HepG2 (cell line): ENCODE measurements around the gene PRRG3. TPM values are rescaled to one million over a fixed set of nuclear protein-coding genes. Genes with fewer than 3 reads are reported as not detected.

Experiments used
- ATAC-seq: fragments of 200-7000 bp; cut with Tn5 transposase; 3 replicates; pipeline ENCODE4 v1.9.1; 2020; ENCODE audit warnings: mild to moderate bottlenecking, moderate library complexity
- BruUV-seq: library from RNA; stranded (reverse); fragments of 400-500 nt; replicated peaks from 2 replicates; lab custom pipeline; 2021; lab: Mats Ljungman, UMichigan
- CTCF ChIA-PET: fragments of 300-600 bp; formaldehyde crosslinking; extraction: SDS; loops from one replicate; lab custom pipeline; 2021; ENCODE audit warnings: low total read pairs, inconsistent platforms, low intra/inter-chr PET ratio; lab: Yijun Ruan, JAX
- POLR2A ChIA-PET: fragments of 350-600 bp; sonication (Branson Sonifier 250); formaldehyde crosslinking; loops from one replicate; lab custom pipeline; 2020; ENCODE audit warnings: antibody characterized with exemption, inconsistent platforms; lab: Yijun Ruan, JAX
- DNase-seq: peaks from one replicate; pipeline ENCODE4 v3.0.0-alpha.2; 2015; ENCODE audit warnings: low spot score
- FAIRE-seq: peaks from 3 replicates; lab custom pipeline; 2011; peaks lifted over from hg19 to GRCh38; lab: Jason Lieb, UNC
- H2AFZ ChIP-seq: one replicate; pipeline ENCODE4 v1.6.1; 2011; ENCODE audit warnings: low read length, inconsistent platforms
- H3K27ac ChIP-seq: fragments of 300-600 bp; 3 replicates; pipeline ENCODE4 v1.8.0; 2011; ENCODE audit warnings: mixed run types, mild to moderate bottlenecking, mixed read lengths, low read length, inconsistent platforms; ENCODE audit not compliant: insufficient read depth; ENCODE audit errors: extremely low read length
- H3K27me3 ChIP-seq, 2 experiments: fragments of 200-600 bp in 1 of 2; 2 replicates in 1 of 2; 3 replicates in 1 of 2; pipeline versions ENCODE4 v1.6.0 to v1.8.0; 2011; ENCODE audit warnings: low read length in 2 of 2, mild to moderate bottlenecking in 2 of 2, moderate library complexity in 2 of 2, inconsistent platforms in 1 of 2; ENCODE audit not compliant: insufficient read depth in 2 of 2, control insufficient read depth in 1 of 2
- H3K36me3 ChIP-seq, 2 experiments: fragments of 200-600 bp in 1 of 2; replicated peaks in 1 of 2; 2 replicates in 1 of 2; 3 replicates in 1 of 2; pipeline versions ENCODE4 v1.5.1 to v1.8.0; 2011; ENCODE audit warnings: low read length in 2 of 2, inconsistent platforms in 1 of 2; ENCODE audit not compliant: insufficient read depth in 2 of 2, control insufficient read depth in 1 of 2
- H3K4me1 ChIP-seq: 2 replicates; pipeline ENCODE4 v1.5.1; 2012; ENCODE audit warnings: low read length, inconsistent platforms; ENCODE audit not compliant: insufficient read depth
- H3K4me2 ChIP-seq: 2 replicates; pipeline ENCODE4 v1.6.0; 2011; ENCODE audit warnings: low read depth, low read length, inconsistent platforms
- H3K4me3 ChIP-seq, 3 experiments: fragments of 200-600 bp in 1 of 3; sonication (generic), shearing (Covaris generic) in 1 of 3; replicated peaks in 1 of 3; 2 replicates each; pipeline ENCODE4 v1.5.1; 2011 to 2016; ENCODE audit warnings: low read length in 3 of 3, inconsistent platforms in 2 of 3, low read depth in 2 of 3, mild to moderate bottlenecking in 2 of 3, control low read depth in 1 of 3, mixed read lengths in 1 of 3; ENCODE audit not compliant: insufficient read depth in 1 of 3
- H3K79me2 ChIP-seq: one replicate; pipeline ENCODE4 v1.6.1; 2011; ENCODE audit warnings: low read length, inconsistent platforms; ENCODE audit not compliant: insufficient read depth
- H3K9ac ChIP-seq: 2 replicates; pipeline ENCODE4 v1.6.0; 2011; ENCODE audit warnings: mild to moderate bottlenecking, low read depth, low read length, inconsistent platforms; ENCODE audit not compliant: insufficient read depth
- H3K9me3 ChIP-seq: 2 replicates; pipeline ENCODE4 v1.5.1; 2012; ENCODE audit warnings: mild to moderate bottlenecking, low read length
- H4K20me1 ChIP-seq: 2 replicates; pipeline ENCODE4 v1.6.0; 2011; ENCODE audit warnings: inconsistent platforms, mild to moderate bottlenecking, low read length, moderate library complexity; ENCODE audit not compliant: insufficient read depth
- ATF7-NPFF ChIP-seq: sonication (generic); formaldehyde crosslinking; IDR thresholded peaks from 2 replicates; pipeline ENCODE4 v1.8.1; 2023; ENCODE audit warnings: mild to moderate bottlenecking, low read depth, missing genetic modification reagents, moderate library complexity
- ELF4 ChIP-seq: sonication (generic); formaldehyde crosslinking; IDR thresholded peaks from 2 replicates; pipeline ENCODE4 v1.5.0; 2020; ENCODE audit warnings: missing genetic modification reagents, mild to moderate bottlenecking, moderate library complexity, borderline replicate concordance
- FOXC1 ChIP-seq: sonication (generic); formaldehyde crosslinking; IDR thresholded peaks from 2 replicates; pipeline ENCODE4 v1.8.0; 2022; ENCODE audit warnings: mild to moderate bottlenecking, missing genetic modification reagents, borderline replicate concordance
- HMG20A ChIP-seq: IDR thresholded peaks from 2 replicates; pipeline ENCODE4 v1.6.1; 2016; ENCODE audit warnings: borderline replicate concordance
- KDM5A ChIP-seq: fragments of 200-600 bp; sonication (generic); IDR thresholded peaks from 2 replicates; pipeline ENCODE4 v1.7.0; 2018; ENCODE audit warnings: antibody characterized with exemption, mild to moderate bottlenecking, low read length, borderline replicate concordance
- RCOR2 ChIP-seq: IDR thresholded peaks from 2 replicates; pipeline ENCODE4 v1.6.1; 2016; ENCODE audit warnings: missing biosample characterization, missing genetic modification reagents
- REL ChIP-seq: sonication (generic); formaldehyde crosslinking; conservative IDR thresholded peaks from 2 replicates; pipeline ENCODE4 v1.8.0; 2022; ENCODE audit warnings: mild to moderate bottlenecking, missing genetic modification reagents, moderate library complexity
- REPIN1 ChIP-seq: sonication (generic); formaldehyde crosslinking; IDR thresholded peaks from 2 replicates; pipeline ENCODE4 v1.8.0; 2022; ENCODE audit warnings: missing genetic modification reagents, low read depth, mild to moderate bottlenecking, borderline replicate concordance
- TCF7L2 ChIP-seq: IDR thresholded peaks from 2 replicates; pipeline ENCODE4 v1.6.1; 2011; ENCODE audit warnings: mild to moderate bottlenecking, low read depth, low read length, moderate library complexity
- THAP11 ChIP-seq: IDR thresholded peaks from 2 replicates; pipeline ENCODE4 v1.6.1; 2016; ENCODE audit warnings: missing biosample characterization, missing genetic modification reagents
- ZBTB20 ChIP-seq: sonication (generic); formaldehyde crosslinking; IDR thresholded peaks from 2 replicates; pipeline ENCODE4 v1.8.1; 2023; ENCODE audit warnings: missing genetic modification reagents, low read depth, mild to moderate bottlenecking, borderline replicate concordance
- ZNF350 ChIP-seq: sonication (generic); formaldehyde crosslinking; IDR thresholded peaks from 2 replicates; pipeline ENCODE4 v1.4.0; 2020; ENCODE audit warnings: mild to moderate bottlenecking, low read depth, missing genetic modification reagents, borderline replicate concordance
- ZNF615 ChIP-seq: sonication (generic); formaldehyde crosslinking; IDR thresholded peaks from 2 replicates; pipeline ENCODE4 v1.5.0; 2020; ENCODE audit warnings: mild to moderate bottlenecking, missing genetic modification reagents, borderline replicate concordance
- ZNF704 ChIP-seq: sonication (generic); formaldehyde crosslinking; IDR thresholded peaks from 2 replicates; pipeline ENCODE4 v1.8.1; 2023; ENCODE audit warnings: mild to moderate bottlenecking, inconsistent platforms, moderate library complexity, missing genetic modification reagents, borderline replicate concordance
- ZNF850 ChIP-seq: sonication (generic); formaldehyde crosslinking; conservative IDR thresholded peaks from 2 replicates; pipeline ENCODE4 v1.9.0; 2021; ENCODE audit warnings: mild to moderate bottlenecking, missing genetic modification reagents
- WGBS: methylation state at CpG from one replicate; pipeline ENCODE4 v1.1.6; 2017; ENCODE audit warnings: low lambda C conversion rate; 5-methylcytosine and 5-hydroxymethylcytosine counted together
- in situ Hi-C: cut with HindIII; loops from 2 replicates; pipeline ENCODE4 v1.10.0; 2017; ENCODE audit warnings: low pct_unique_long_range_greater_than_20kb; ENCODE audit not compliant: extremely low pct_ligation_motif_present
- intact Hi-C: fragments of 100-400 bp; cut with micrococcal nuclease; formaldehyde crosslinking; loops from one replicate; pipeline ENCODE4 v1.10.0; 2022; ENCODE audit not compliant: unreplicated experiment
- polyA plus RNA-seq, 8 experiments: library from polyadenylated mRNA; depleted of rRNA in 3 of 8; stranded (reverse) in 7 of 8; unstranded in 1 of 8; fragments of >200 nt; fragmentation: Illumina TruSeq in 4 of 8; extraction: Trizol in 4 of 8; gene quantifications; 2 replicates each; pipeline versions ENCODE4 v1.2.1 to v1.2.3, GENCODE V29; 2011 to 2016; ENCODE audit warnings: low read depth in 4 of 8, missing spikeins in 1 of 8, mixed read lengths in 1 of 8; ENCODE audit not compliant: insufficient read depth in 1 of 8
- total RNA-seq, 5 experiments: library from RNA; depleted of rRNA; stranded (reverse); fragments of >200 nt; fragmentation: Illumina TruSeq; extraction: Trizol; gene quantifications; 2 replicates each; pipeline ENCODE4 v1.2.3, GENCODE V29; 2016; ENCODE audit warnings: low read depth in 1 of 5
- TF ChIP-seq, protein P1 (sequence below): sonication (generic); formaldehyde crosslinking; IDR thresholded peaks from 2 replicates; pipeline ENCODE4 v1.5.0; 2020; ENCODE audit warnings: mild to moderate bottlenecking, missing genetic modification reagents
- TF ChIP-seq, protein P2 (sequence below): sonication (generic); formaldehyde crosslinking; IDR thresholded peaks from 2 replicates; pipeline ENCODE4 v1.4.0; 2020; ENCODE audit warnings: missing genetic modification reagents, borderline replicate concordance

Gene PRRG3
- total and polyA plus RNA-seq, 2 of the 13 experiments (the other 11 are each of a cell fraction or from before 2014, with no cell fraction given): not detected

DNA sequence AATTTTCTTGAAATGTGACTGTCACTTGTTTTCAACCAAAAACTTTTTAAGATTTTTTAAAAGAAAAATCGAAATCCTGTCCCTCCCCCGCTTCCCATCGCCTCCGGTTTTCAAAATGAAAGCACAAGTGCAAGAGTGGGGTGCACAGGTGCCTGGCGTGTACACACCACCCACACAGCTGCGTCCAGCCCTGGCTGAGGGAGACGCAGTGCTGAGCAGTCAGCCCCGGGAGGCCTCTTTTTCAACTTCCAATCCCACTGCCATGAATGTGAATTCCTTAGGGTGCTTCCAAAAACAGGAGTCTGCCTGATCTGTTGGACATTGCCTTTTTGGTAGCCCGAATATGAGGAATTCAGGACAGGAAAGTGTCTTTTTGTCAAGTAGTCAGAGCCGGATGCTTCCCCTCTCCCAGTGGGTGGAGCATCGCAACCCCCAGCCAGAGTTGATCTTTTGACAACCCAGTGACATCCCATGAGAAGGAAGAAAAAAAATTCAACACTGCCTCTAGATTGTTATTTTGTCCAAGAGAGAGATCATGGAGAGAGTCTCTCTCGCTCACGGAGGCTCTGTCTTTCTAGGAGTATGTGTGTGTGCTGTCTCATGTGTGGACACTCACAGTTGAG is 8.9 kb downstream of the PRRG3 start:
- Histone ChIP-seq H3K9ac (no peak overlapping the region), H4K20me1 (no peaks in the 10 kb centered on the region)
- TF ChIP-seq FOXC1: no peak
- TF ChIP-seq, protein P1, sequence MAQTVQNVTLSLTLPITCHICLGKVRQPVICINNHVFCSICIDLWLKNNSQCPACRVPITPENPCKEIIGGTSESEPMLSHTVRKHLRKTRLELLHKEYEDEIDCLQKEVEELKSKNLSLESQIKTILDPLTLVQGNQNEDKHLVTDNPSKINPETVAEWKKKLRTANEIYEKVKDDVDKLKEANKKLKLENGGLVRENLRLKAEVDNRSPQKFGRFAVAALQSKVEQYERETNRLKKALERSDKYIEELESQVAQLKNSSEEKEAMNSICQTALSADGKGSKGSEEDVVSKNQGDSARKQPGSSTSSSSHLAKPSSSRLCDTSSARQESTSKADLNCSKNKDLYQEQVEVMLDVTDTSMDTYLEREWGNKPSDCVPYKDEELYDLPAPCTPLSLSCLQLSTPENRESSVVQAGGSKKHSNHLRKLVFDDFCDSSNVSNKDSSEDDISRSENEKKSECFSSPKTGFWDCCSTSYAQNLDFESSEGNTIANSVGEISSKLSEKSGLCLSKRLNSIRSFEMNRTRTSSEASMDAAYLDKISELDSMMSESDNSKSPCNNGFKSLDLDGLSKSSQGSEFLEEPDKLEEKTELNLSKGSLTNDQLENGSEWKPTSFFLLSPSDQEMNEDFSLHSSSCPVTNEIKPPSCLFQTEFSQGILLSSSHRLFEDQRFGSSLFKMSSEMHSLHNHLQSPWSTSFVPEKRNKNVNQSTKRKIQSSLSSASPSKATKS (CRISPR knock-in tag): no peak
- TF ChIP-seq ZNF350 (CRISPR knock-in tag): no peak
- no peak for TF ChIP-seq ZNF615 (CRISPR knock-in tag)
- TF ChIP-seq TCF7L2: no peak
- TF ChIP-seq, protein P2, sequence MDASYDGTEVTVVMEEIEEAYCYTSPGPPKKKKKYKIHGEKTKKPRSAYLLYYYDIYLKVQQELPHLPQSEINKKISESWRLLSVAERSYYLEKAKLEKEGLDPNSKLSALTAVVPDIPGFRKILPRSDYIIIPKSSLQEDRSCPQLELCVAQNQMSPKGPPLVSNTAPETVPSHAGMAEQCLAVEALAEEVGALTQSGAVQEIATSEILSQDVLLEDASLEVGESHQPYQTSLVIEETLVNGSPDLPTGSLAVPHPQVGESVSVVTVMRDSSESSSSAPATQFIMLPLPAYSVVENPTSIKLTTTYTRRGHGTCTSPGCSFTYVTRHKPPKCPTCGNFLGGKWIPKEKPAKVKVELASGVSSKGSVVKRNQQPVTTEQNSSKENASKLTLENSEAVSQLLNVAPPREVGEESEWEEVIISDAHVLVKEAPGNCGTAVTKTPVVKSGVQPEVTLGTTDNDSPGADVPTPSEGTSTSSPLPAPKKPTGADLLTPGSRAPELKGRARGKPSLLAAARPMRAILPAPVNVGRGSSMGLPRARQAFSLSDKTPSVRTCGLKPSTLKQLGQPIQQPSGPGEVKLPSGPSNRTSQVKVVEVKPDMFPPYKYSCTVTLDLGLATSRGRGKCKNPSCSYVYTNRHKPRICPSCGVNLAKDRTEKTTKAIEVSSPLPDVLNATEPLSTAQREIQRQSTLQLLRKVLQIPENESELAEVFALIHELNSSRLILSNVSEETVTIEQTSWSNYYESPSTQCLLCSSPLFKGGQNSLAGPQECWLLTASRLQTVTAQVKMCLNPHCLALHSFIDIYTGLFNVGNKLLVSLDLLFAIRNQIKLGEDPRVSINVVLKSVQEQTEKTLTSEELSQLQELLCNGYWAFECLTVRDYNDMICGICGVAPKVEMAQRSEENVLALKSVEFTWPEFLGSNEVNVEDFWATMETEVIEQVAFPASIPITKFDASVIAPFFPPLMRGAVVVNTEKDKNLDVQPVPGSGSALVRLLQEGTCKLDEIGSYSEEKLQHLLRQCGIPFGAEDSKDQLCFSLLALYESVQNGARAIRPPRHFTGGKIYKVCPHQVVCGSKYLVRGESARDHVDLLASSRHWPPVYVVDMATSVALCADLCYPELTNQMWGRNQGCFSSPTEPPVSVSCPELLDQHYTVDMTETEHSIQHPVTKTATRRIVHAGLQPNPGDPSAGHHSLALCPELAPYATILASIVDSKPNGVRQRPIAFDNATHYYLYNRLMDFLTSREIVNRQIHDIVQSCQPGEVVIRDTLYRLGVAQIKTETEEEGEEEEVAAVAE (CRISPR knock-in tag): no peak
- TF ChIP-seq ZNF704 (CRISPR knock-in tag): no peak
- TF ChIP-seq KDM5A: no peak
- TF ChIP-seq HMG20A (CRISPR knock-in tag): no peak
- no peak for TF ChIP-seq REL (CRISPR knock-in tag)
- no peak for TF ChIP-seq RCOR2
- no peak for TF ChIP-seq THAP11
- no peak for TF ChIP-seq ELF4
- TF ChIP-seq ZNF850 (CRISPR knock-in tag): no peak
- TF ChIP-seq ATF7-NPFF: no peak
- no peak for TF ChIP-seq ZBTB20 (CRISPR knock-in tag)
- no peak for TF ChIP-seq REPIN1 (CRISPR knock-in tag)

More for the DNA sequence above, 8.9 kb downstream of the PRRG3 start:
- CTCF ChIA-PET: no interaction called here
- Histone ChIP-seq H3K4me3 (no peak overlapping the region), H3K4me2 (no peak overlapping the region), H3K9me3 (no peaks in the 10 kb centered on the region), H3K27ac (no peak overlapping the region), H3K27me3 (no peaks in the 10 kb centered on the region; a peak in 1 of 5 replicates), H3K36me3 (no peaks in the 10 kb centered on the region), H2AFZ (no peak overlapping the region), H3K79me2 (no peaks in the 10 kb centered on the region), H3K4me1 (no peaks in the 10 kb centered on the region)
- POLR2A ChIA-PET: no interaction called here
- no peak for FAIRE-seq
- no TSS peak for BruUV-seq
- WGBS: 40% methylated on average over 9 of the region's 13 CpGs
- ATAC-seq: no peak
- in situ Hi-C loops (no loop called here), intact Hi-C loops (no loop called here)
- DNase-seq: no peak
